K562 (cell line): Measurements from ENCODE around the gene RAB5B.

Source experiments
- POLR2A ChIP-seq: fragments of 450-650 bp; conservative IDR thresholded peaks from 2 replicates; pipeline ENCODE4 v1.6.1; 2016
- SP2 ChIP-seq: IDR thresholded peaks from 2 replicates; pipeline ENCODE4 v1.6.1; 2011; ENCODE audit warnings: mild to moderate bottlenecking, low read depth, low read length, moderate library complexity; ENCODE audit not compliant: poor library complexity, severe bottlenecking; ENCODE audit errors: extremely low read depth
- SRF ChIP-seq, 2 experiments: fragments of 250-450, 450-650 bp in 1 of 2; sonication (Bioruptor Pico) in 1 of 2; sonication (generic) in 1 of 2; formaldehyde crosslinking; IDR thresholded peaks; 2 replicates each; pipeline versions ENCODE4 v1.5.0 to v1.5.1; 2020 to 2022; ENCODE audit warnings: mild to moderate bottlenecking in 1 of 2, missing genetic modification reagents in 1 of 2
- YY1 ChIP-seq, 3 experiments: IDR thresholded peaks; 2 replicates each; pipeline ENCODE4 v1.6.1; 2011; ENCODE audit warnings: low read length in 2 of 3, mild to moderate bottlenecking in 2 of 3, moderate library complexity in 2 of 3, borderline replicate concordance in 1 of 3, control low read depth in 1 of 3, low read depth in 1 of 3; ENCODE audit not compliant: insufficient read depth in 3 of 3, insufficient replicate concordance in 2 of 3, control insufficient read depth in 1 of 3, insufficient read length in 1 of 3; ENCODE audit errors: extremely low read depth in 1 of 3

GRCh38 chr12:56031987-56032386 is 58.1 kb downstream of the RAB5B start:
- no peak for TF ChIP-seq SRF (CRISPR knock-in tag; IDR thresholded peaks at IDR 0.05)
- TF ChIP-seq POLR2A = no peak
- TF ChIP-seq SP2 = no peak
- no peak for TF ChIP-seq YY1 (IDR thresholded peaks at IDR 0.05; ENCODE audit: borderline replicate concordance in 1 of 3, control insufficient read depth in 1 of 3, extremely low read depth in 1 of 3, insufficient read depth in 3 of 3, insufficient read length in 1 of 3, insufficient replicate concordance in 2 of 3, low read depth in 1 of 3, low read length in 2 of 3)
